GF-D8 (cell line): Measurements from ENCODE around the gene FMO3.

Experiments used
- DNase-seq: peaks from one replicate; lab custom pipeline; 2025; lab: John Stamatoyannopoulos, UW

Gene FMO3

GRCh38 chr1:171159148-171159547 lies 68.4 kb downstream of the FMO3 start:
- DNase-seq, result no peak

- DNase-seq, result no peak
Observed at GRCh38 chr1:171160211-171160610, 69.5 kb downstream of the FMO3 start.

- DNase-seq, result no peak
Observed at GRCh38 chr1:171160639-171161354, 70.1 kb downstream of the FMO3 start.

- no peak for DNase-seq
Observed at GRCh38 chr1:171161431-171161830, 70.7 kb downstream of the FMO3 start.

GRCh38 chr1:171166361-171166760 lies 75.7 kb downstream of the FMO3 start:
- no peak for DNase-seq
